ENCODE measurements around the gene ZCCHC14. TPM values are rescaled to one million over a fixed set of nuclear protein-coding genes. Genes with fewer than 3 reads are reported as not detected.

The ZCCHC14 gene
- total RNA-seq, 1 experiment from 2014 or later = 28.2 TPM

DNA sequence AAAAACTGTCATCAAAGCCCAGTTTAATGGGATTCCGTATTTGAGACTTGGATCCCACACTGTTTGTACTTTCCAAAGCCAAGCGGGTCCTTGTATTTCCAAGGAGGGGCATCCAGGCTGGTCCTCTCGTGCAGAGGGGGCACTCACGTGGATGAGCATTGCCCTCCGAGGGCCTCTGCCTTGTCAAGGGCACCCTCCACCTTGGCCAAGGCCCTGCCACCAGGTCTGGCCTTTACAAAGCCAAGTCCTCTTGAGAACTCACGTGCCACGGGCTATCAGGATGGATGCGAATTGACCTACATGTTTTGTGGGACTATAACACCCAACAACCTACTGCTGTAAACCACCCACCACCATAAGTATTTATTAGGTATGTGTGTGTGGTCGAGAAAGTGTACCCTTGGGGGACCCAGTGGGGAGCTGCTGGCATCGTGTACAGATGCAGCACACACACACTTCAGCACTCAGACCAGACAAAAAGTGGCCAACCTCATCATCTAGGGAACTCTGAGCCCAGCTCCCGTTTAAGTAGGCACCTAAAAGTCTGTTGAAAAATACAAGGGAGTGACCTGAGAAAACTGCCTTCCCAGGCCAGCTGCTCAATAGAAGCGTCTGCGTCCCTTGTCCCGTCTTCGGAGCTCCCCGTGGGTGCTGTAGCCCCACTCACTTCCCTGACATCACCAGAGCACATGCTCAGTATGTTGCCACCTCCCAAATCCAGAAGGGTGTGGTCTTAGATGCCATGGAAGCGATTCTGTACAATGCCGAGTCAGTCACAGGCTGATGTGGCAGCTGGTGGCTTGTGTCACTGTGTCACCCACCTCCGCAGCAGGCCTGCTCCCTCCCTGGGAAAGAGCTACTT, 87.8 kb downstream of the ZCCHC14 start:
- ChIA-PET CTCF (interaction anchor here (0.7 to 2.9 kb wide), 3 partner anchors 10 to 231 kb away, joined by 3 to 11 read pairs (median 5); no protein-coding TSS in a partner anchor), POLR2A (interaction anchor here (0.7 to 1.1 kb wide), 3 partner anchors 17 to 779 kb away, joined by 3 to 4 read pairs (median 4); no protein-coding TSS in a partner anchor)
- BruUV-seq (replicated peaks) = no TSS peak
- Mint-ChIP-seq H3K36me3 (ENCODE audit: insufficient read depth, unreplicated experiment) (peaks cover 87% of the 10 kb centered on the region), H3K27me3 (ENCODE audit: insufficient read depth, unreplicated experiment) (no peaks in the 10 kb centered on the region), H3K27ac (ENCODE audit: low read depth, unreplicated experiment) (no peak overlapping the region), H3K4me3 (ENCODE audit: unreplicated experiment) (no peak overlapping the region), H3K9me3 (ENCODE audit: unreplicated experiment) (no peaks in the 10 kb centered on the region), H3K4me1 (ENCODE audit: insufficient read depth, unreplicated experiment) (peaks cover 14% of the 10 kb centered on the region)
- intact Hi-C loops (cut with micrococcal nuclease) = loop anchor here (10.0 kb wide), 1 partner anchor 840 kb away; the partner anchor contains the start of gene FOXC2
- TF ChIP-seq, protein P1, sequence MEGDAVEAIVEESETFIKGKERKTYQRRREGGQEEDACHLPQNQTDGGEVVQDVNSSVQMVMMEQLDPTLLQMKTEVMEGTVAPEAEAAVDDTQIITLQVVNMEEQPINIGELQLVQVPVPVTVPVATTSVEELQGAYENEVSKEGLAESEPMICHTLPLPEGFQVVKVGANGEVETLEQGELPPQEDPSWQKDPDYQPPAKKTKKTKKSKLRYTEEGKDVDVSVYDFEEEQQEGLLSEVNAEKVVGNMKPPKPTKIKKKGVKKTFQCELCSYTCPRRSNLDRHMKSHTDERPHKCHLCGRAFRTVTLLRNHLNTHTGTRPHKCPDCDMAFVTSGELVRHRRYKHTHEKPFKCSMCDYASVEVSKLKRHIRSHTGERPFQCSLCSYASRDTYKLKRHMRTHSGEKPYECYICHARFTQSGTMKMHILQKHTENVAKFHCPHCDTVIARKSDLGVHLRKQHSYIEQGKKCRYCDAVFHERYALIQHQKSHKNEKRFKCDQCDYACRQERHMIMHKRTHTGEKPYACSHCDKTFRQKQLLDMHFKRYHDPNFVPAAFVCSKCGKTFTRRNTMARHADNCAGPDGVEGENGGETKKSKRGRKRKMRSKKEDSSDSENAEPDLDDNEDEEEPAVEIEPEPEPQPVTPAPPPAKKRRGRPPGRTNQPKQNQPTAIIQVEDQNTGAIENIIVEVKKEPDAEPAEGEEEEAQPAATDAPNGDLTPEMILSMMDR (IDR thresholded peaks at IDR 0.05; ENCODE audit: unreplicated experiment) = no peak
- DNase-seq (ENCODE audit: unreplicated experiment) = no peak

- TF ChIP-seq, protein P1 (IDR thresholded peaks at IDR 0.05; ENCODE audit: unreplicated experiment) = no peak
- BruUV-seq (replicated peaks) = no TSS peak
- ChIA-PET CTCF (interaction anchor here (0.7 to 4.7 kb wide), 12 partner anchors 9 to 832 kb away, joined by 3 to 35 read pairs (median 3); partner anchors contain the start of gene C16orf95), POLR2A (interaction anchor here (0.8 to 4.3 kb wide), 7 partner anchors 8 to 79 kb away, joined by 3 to 101 read pairs (median 7); partner anchors contain the start of genes C16orf95 and FBXO31)
- intact Hi-C loops (cut with micrococcal nuclease) = loop anchor here (2.0 kb wide), 2 partner anchors 71 to 79 kb away; partner anchors contain the start of gene C16orf95
- peak overlapping the region; percentile 64 for H3K27ac Mint-ChIP-seq (ENCODE audit: low read depth, unreplicated experiment)
- H3K27me3 Mint-ChIP-seq (ENCODE audit: insufficient read depth, unreplicated experiment) = no peaks in the 10 kb centered on the region
- no peak overlapping the region for H3K4me3 Mint-ChIP-seq (ENCODE audit: unreplicated experiment)
- DNase-seq (ENCODE audit: unreplicated experiment) = no peak
- H3K9me3 Mint-ChIP-seq (ENCODE audit: unreplicated experiment) = no peaks in the 10 kb centered on the region
- peaks cover 55% of the 10 kb centered on the region for H3K36me3 Mint-ChIP-seq (ENCODE audit: insufficient read depth, unreplicated experiment)
- H3K4me1 Mint-ChIP-seq (ENCODE audit: insufficient read depth, unreplicated experiment) = peaks cover 20% of the 10 kb centered on the region
Measured at GRCh38 chr16:87395181-87395842, 97.5 kb downstream of the ZCCHC14 start.

- H3K4me1 Mint-ChIP-seq (ENCODE audit: insufficient read depth, unreplicated experiment) = peaks cover 20% of the 10 kb centered on the region
- peaks cover 38% of the 10 kb centered on the region for H3K36me3 Mint-ChIP-seq (ENCODE audit: insufficient read depth, unreplicated experiment)
- no peaks in the 10 kb centered on the region for H3K27me3 Mint-ChIP-seq (ENCODE audit: insufficient read depth, unreplicated experiment)
- POLR2A ChIA-PET = interaction anchor here (0.6 to 4.3 kb wide), 15 partner anchors 9 to 242 kb away, joined by 3 to 101 read pairs (median 7); partner anchors contain the start of gene FBXO31
- TF ChIP-seq, protein P1 (IDR thresholded peaks at IDR 0.05; ENCODE audit: unreplicated experiment) = no peak
- BruUV-seq (replicated peaks) = no TSS peak
- no peak for DNase-seq (ENCODE audit: unreplicated experiment)
- peak overlapping the region; percentile 79 for H3K4me3 Mint-ChIP-seq (ENCODE audit: unreplicated experiment)
- CTCF ChIA-PET = interaction anchor here (0.6 to 4.7 kb wide), 9 partner anchors 19 to 832 kb away, joined by 3 to 35 read pairs (median 4); partner anchors contain the start of gene C16orf95
- H3K9me3 Mint-ChIP-seq (ENCODE audit: unreplicated experiment) = no peaks in the 10 kb centered on the region
- intact Hi-C loops (cut with micrococcal nuclease) = loop anchor here (2.0 kb wide), 2 partner anchors 69 to 77 kb away; partner anchors contain the start of gene C16orf95
- peak overlapping the region; percentile 75 for H3K27ac Mint-ChIP-seq (ENCODE audit: low read depth, unreplicated experiment)
Measured at GRCh38 chr16:87393680-87394055, 99.2 kb downstream of the ZCCHC14 start.
